Mucosa of rectum (tissue), 2 donors: ENCODE data around the gene PPARA.

Source experiments
- H3K27ac ChIP-seq, 2 donors: one replicate each; pipeline ENCODE4 v1.7.0; 2013; ENCODE audit warnings: inconsistent platforms in 2 of 2, low read depth in 2 of 2, low read length in 2 of 2
- H3K27me3 ChIP-seq, 2 donors: one replicate each; pipeline ENCODE4 v1.7.0; 2013; ENCODE audit warnings: low read length in 2 of 2; ENCODE audit not compliant: control insufficient read depth in 2 of 2, insufficient read depth in 2 of 2
- H3K36me3 ChIP-seq, 2 donors: one replicate each; pipeline ENCODE4 v1.7.0; 2013; ENCODE audit warnings: low read length in 2 of 2; ENCODE audit not compliant: control insufficient read depth in 2 of 2, insufficient read depth in 2 of 2
- H3K4me1 ChIP-seq, 2 donors: one replicate each; pipeline ENCODE4 v1.7.0; 2013; ENCODE audit warnings: low read length in 2 of 2, mild to moderate bottlenecking in 1 of 2; ENCODE audit not compliant: control insufficient read depth in 2 of 2, insufficient read depth in 2 of 2
- H3K4me3 ChIP-seq, 2 donors: one replicate each; pipeline ENCODE4 v1.7.0; 2013; ENCODE audit warnings: low read length in 2 of 2
- H3K9ac ChIP-seq, 2 donors: one replicate each; pipeline ENCODE4 v1.7.0; 2013; ENCODE audit warnings: low read length in 2 of 2, low read depth in 1 of 2, mild to moderate bottlenecking in 1 of 2
- H3K9me3 ChIP-seq, 2 donors: one replicate each; pipeline ENCODE4 v1.7.0; 2013; ENCODE audit warnings: low read length in 2 of 2; ENCODE audit not compliant: control insufficient read depth in 2 of 2
- donor health status: healthy.
- donor health status: Normal muscosa, but diverticular disease.

PPARA gene

DNA sequence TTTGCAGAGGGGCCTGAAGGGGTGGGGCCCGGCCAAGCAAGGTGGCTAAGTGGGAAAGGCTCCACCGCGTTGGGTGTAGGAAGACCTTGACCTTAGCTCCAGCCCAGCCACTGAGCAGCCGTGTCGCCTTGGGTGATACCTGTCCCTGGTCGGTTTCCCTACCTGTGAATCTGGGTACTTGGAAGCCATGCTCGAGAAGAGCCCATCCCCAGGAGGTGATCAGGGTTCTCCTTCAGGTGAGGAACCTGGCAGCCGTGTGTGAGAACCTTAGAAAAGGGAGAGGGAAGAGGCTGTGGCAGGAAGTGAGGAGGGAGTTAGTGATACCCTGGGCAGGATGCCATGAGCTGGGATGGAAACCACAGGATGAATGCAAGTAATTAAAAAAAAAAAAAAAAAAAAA is 21.6 kb downstream of the PPARA start:
- H3K4me1 ChIP-seq, result peaks cover 15 to 22% of the 10 kb centered on the region in 2 donors
- H3K9ac ChIP-seq, result peak overlapping the region; percentile 52 to 69
- H3K27ac ChIP-seq, result peak overlapping the region; percentile 86 to 91

DNA sequence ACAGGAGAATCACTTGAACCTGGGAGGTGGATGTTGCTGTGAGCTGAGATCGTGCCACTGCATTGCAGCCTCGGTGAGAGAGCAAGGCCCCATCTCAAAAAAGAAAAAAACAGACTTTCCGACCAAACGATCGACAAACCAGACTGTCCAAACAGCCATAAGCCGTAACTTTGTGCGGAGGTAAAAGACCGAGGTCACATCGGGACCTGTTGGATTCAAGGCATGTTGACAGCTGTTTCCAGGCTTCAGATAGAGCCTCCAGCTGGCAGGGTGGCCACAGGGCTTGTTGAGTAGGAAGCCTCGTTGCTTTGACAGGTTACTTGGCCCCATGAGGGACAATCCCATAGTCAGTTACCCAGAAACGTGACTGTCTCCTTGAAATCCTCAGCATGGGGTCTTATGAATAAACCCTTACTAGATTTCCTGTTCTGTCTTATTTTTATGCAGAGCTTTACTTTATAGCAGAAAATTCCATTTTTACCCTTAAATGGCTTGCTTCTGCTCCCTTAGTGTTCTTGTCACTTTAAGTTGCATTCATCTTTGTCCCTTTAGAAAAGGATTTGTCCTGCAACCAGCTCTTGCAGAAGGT is 22.3 kb downstream of the PPARA start:
- Histone ChIP-seq H3K27me3 (no peaks in the 10 kb centered on the region), H3K4me3 (peak overlapping the region; percentile 28 to 40), H3K4me1 (peaks cover 15 to 22% of the 10 kb centered on the region in 2 donors), H3K9me3 (no peaks in the 10 kb centered on the region), H3K36me3 (peaks cover 3 to 6% of the 10 kb centered on the region in 2 donors), H3K9ac (no peak overlapping the region), H3K27ac (peak overlapping the region; percentile 86 to 91)

More for the DNA sequence above, 21.6 kb downstream of the PPARA start:
- H3K27me3 ChIP-seq, result no peaks in the 10 kb centered on the region
- H3K4me3 ChIP-seq, result peak overlapping the region; percentile 28 to 56
- no peaks in the 10 kb centered on the region for H3K9me3 ChIP-seq
- H3K36me3 ChIP-seq, result peaks cover 0 to 3% of the 10 kb centered on the region in 2 donors

- Histone ChIP-seq H3K4me1 (peaks cover 15 to 22% of the 10 kb centered on the region in 2 donors), H3K27me3 (no peaks in the 10 kb centered on the region), H3K36me3 (peaks cover 7 to 12% of the 10 kb centered on the region in 2 donors), H3K9ac (no peak overlapping the region), H3K9me3 (no peaks in the 10 kb centered on the region), H3K27ac (no peak overlapping the region), H3K4me3 (no peak overlapping the region)
Measured at GRCh38 chr22:46173152-46173551, 22.8 kb downstream of the PPARA start.

GRCh38 chr22:46175631-46176030 is 25.3 kb downstream of the PPARA start:
- H3K36me3 ChIP-seq, result peaks cover 28 to 35% of the 10 kb centered on the region in 2 donors
- H3K4me3 ChIP-seq, result no peak overlapping the region
- H3K27me3 ChIP-seq, result no peaks in the 10 kb centered on the region
- H3K9me3 ChIP-seq, result peaks cover 7 to 13% of the 10 kb centered on the region in 2 donors
- peak overlapping the region in 1 of 2 donors; percentile 18 for H3K27ac ChIP-seq
- H3K4me1 ChIP-seq, result peaks cover 15 to 22% of the 10 kb centered on the region in 2 donors
- no peak overlapping the region for H3K9ac ChIP-seq

DNA sequence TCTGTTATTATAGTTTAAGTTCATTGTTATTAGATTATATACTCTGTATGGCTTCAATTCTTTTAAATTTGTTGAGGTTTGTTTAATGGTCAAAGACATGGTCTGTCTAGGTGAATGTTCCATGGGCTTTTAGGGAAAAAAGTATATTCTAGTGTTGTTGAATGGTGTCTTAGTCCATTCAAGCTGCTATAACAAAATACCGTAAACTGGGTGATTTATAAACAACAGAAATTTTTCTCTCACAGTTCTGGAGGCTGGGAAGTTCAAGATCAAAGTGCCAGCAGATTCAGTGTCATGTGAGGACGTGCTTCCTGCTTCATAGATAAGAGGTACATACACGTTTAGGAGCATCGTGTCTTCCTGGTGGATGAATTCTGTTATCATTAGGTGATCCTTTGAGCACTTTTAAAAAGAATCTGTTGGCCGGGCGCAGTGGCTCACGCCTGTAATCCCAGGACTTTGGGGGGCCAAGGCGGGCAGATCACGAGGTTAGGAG is 26.2 kb downstream of the PPARA start:
- Histone ChIP-seq H3K4me1 (peaks cover 11 to 15% of the 10 kb centered on the region in 2 donors), H3K27ac (no peak overlapping the region), H3K27me3 (no peaks in the 10 kb centered on the region), H3K9me3 (peaks cover 9 to 19% of the 10 kb centered on the region in 2 donors), H3K36me3 (peaks cover 35 to 44% of the 10 kb centered on the region in 2 donors), H3K9ac (no peak overlapping the region), H3K4me3 (no peak overlapping the region)

DNA sequence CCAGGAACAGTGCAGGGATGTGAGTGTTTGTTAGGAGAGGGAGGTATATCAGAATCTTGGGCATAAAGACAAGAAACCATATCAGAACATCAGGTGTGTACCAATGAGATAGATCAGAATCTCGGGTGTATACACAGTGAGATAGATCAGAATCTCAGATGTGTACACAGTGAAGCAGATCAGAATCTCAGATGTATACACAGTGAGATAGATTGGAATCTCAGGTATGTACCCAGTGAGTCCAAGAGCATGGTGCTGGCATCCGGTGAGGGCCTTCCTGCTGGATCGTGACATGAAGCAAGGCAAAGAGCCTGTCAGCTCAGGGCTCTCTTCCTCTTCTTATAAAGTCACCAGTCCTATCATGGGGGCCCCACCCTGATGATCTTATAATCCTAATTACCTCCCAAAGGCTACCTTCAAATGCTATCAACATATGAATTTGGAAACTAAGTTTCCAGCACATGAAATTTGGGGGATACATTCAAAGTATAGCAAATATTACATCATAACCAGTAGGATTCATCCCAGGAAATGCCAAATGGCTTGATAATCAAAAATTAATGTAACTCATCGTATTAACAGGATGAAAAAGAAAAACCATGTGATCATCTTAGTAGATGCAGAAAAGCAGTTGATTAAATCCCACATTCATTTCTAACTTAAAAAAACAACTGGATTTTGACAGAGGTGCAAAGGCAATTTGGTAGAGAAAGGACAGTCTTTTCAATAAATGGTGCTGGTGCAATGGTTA is 28.6 kb downstream of the PPARA start:
- no peak overlapping the region for H3K9ac ChIP-seq
- peaks cover 9 to 19% of the 10 kb centered on the region in 2 donors for H3K9me3 ChIP-seq
- H3K4me3 ChIP-seq, result no peak overlapping the region
- H3K4me1 ChIP-seq, result no peaks in the 10 kb centered on the region
- H3K36me3 ChIP-seq, result peaks cover 38 to 52% of the 10 kb centered on the region in 2 donors
- no peak overlapping the region for H3K27ac ChIP-seq
- no peaks in the 10 kb centered on the region for H3K27me3 ChIP-seq

DNA sequence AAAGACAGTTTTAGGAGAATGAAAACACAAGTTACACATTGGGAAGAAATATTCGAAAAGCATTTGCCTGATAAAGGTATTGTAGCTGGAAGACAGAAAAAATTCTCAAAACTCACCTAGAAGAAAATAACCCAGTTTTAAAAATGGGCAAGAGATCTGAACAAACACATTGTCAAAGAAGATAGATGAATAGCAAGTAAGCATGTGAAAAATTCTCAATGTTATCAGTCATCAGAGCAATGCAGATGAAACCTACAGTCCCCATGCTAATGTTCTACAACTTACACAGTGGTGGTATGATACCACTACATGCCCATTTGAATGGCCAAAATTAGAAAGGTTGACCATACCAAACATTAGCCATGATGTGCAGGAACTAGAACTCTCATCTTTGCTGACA is 29.4 kb downstream of the PPARA start:
- H3K4me3 ChIP-seq, result no peak overlapping the region
- H3K4me1 ChIP-seq, result peaks cover 0 to under 1% of the 10 kb centered on the region in 2 donors
- H3K9me3 ChIP-seq, result peaks cover 9 to 19% of the 10 kb centered on the region in 2 donors
- H3K9ac ChIP-seq, result no peak overlapping the region
- H3K27ac ChIP-seq, result no peak overlapping the region
- no peaks in the 10 kb centered on the region for H3K27me3 ChIP-seq
- H3K36me3 ChIP-seq, result peaks cover 38 to 57% of the 10 kb centered on the region in 2 donors

- Histone ChIP-seq H3K27ac (no peak overlapping the region), H3K27me3 (no peaks in the 10 kb centered on the region), H3K4me1 (peaks cover 0 to 3% of the 10 kb centered on the region in 2 donors), H3K4me3 (no peak overlapping the region), H3K9me3 (peaks cover 9 to 19% of the 10 kb centered on the region in 2 donors), H3K36me3 (peaks cover 38 to 60% of the 10 kb centered on the region in 2 donors), H3K9ac (no peak overlapping the region)
Measured at GRCh38 chr22:46180370-46181137, 30.2 kb downstream of the PPARA start.

- no peaks in the 10 kb centered on the region for H3K27me3 ChIP-seq
- no peak overlapping the region for H3K4me3 ChIP-seq
- H3K4me1 ChIP-seq, result peaks cover 0 to 3% of the 10 kb centered on the region in 2 donors
- H3K9me3 ChIP-seq, result peaks cover 9 to 14% of the 10 kb centered on the region in 2 donors
- H3K36me3 ChIP-seq, result peaks cover 35 to 56% of the 10 kb centered on the region in 2 donors
- no peak overlapping the region for H3K27ac ChIP-seq
- no peak overlapping the region for H3K9ac ChIP-seq
Measured at GRCh38 chr22:46183733-46184132, 33.4 kb downstream of the PPARA start.
